ENCODE results near the gene JAZF1. TPM values are rescaled to one million over a fixed set of nuclear protein-coding genes. Genes with fewer than 3 reads are reported as not detected.

Gene JAZF1
- total RNA-seq, 1 experiment from 2014 or later = not detected

DNA sequence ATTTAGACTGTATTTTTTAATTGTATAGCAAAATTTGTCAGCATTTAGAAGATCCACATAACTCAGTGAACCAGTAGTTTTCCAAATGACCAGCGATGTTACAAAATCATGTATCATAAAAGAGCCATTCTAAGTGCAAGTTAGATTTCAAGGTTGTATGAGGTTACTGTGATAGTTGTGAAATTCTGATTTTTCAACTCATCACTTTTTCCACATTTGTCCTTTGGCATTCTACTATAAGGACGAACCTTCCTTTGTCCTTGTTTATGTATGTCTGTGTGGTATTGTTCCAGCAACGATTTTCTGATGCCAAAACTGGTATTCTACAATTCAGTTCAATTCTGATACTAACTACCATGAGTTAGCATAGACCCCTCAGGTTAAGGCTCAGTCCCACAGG, 376.5 kb downstream of the JAZF1 start:
- no peak for DNase-seq (ENCODE audit: low spot score)
- in situ Hi-C loops (cut with HindIII; ENCODE audit: low sequenced_read_pairs) = no loop called here

DNA sequence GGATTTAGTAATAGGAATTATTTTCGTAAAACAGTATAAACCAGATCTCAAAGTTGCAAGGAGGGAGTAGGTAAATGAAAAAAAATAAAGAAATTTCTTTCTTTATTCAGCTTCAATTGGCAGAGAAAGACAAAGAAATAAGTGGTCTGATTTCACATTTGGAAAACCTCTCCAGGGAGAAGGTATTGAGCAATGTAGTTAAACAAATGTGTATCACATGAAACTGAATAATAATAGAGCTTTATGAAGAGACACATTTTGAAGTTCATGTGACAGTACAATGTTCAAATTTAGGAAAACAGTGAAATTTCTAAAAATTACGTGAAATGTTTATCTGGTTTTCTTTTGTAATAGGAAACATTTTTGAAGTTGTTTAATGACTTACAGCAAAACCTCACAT, 377.6 kb downstream of the JAZF1 start:
- in situ Hi-C loops (cut with HindIII; ENCODE audit: low sequenced_read_pairs) = no loop called here
- DNase-seq (ENCODE audit: low spot score) = no peak

DNA sequence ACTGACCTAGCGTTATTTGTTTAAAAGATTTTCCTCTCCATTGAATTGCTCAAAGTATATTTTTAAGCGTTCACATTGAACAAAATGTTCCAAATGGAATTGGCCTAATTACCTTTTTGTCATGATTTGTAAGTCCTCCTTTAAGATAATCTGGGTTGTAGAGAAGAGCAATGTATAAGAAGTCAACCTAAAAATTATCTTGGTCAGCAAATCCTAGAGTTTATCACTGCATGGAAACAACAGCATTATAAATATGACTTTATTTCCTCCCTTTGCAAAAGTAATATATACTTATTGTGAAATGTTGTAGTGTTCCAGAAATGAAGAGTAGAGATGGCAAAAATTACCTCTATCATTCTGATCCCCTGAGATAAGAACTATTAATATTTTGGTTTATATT, 381.4 kb downstream of the JAZF1 start:
- in situ Hi-C loops (cut with HindIII; ENCODE audit: low sequenced_read_pairs) = no loop called here
- no peak for DNase-seq (ENCODE audit: low spot score)

DNA sequence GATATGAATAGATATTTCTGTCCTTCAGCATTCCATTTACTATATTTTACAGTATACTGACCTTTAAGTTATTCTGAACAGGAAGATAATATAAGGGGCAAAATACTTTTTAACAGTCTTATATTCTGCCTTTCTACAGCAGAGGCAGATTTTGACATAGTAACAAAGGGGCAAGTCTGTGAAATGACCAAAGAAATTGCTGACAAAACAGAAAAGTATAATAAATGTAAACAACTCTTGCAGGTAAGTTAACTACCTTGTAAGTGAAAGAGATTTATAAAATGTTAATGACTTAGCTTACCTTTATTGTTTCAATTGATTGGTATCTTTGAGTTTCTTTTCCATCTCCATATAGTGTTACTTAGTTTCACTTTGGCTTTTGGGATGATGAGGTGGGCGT, 384.6 kb downstream of the JAZF1 start:
- no peak for DNase-seq (ENCODE audit: low spot score)
- in situ Hi-C loops (cut with HindIII; ENCODE audit: low sequenced_read_pairs) = no loop called here

DNA sequence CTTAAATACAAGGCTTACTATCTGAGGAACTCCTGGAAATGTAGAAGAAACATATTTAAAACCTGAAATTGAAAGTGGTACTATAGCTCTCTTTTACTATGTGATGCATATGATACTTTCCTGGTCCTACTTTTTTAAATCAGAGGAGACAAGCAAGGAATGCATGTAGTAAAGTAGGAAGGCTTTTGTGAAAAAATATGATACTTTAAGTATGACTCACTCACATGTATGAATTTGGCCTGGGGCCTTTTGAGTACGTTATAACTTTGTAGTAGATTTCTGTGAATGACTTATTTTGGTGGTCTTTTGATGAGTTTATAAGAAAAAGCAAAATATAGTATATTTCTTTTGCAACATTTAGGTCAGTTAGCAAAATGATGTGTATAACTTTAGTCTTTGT, 386.8 kb downstream of the JAZF1 start:
- no peak for DNase-seq (ENCODE audit: low spot score)
- in situ Hi-C loops (cut with HindIII; ENCODE audit: low sequenced_read_pairs) = no loop called here

DNA sequence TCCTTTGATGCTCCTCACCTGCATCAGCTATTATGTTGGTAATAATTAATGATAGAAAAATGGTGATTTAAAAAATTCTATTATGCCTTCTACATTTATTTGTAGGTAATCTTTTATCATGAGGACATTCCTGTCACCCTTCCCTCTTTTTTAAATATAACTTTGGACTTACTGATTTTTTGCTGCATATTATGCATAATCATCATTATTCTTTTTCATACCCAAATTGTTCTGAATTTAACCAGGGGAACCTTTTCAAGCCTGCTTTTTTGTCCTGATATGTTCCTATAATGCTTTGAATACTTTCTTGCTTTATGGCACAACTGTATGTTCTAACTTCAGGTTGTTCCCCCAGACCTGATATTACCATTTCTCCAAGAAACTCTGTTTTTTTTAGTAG, 392.2 kb downstream of the JAZF1 start:
- DNase-seq (ENCODE audit: low spot score) = no peak
- in situ Hi-C loops (cut with HindIII; ENCODE audit: low sequenced_read_pairs) = no loop called here

DNA sequence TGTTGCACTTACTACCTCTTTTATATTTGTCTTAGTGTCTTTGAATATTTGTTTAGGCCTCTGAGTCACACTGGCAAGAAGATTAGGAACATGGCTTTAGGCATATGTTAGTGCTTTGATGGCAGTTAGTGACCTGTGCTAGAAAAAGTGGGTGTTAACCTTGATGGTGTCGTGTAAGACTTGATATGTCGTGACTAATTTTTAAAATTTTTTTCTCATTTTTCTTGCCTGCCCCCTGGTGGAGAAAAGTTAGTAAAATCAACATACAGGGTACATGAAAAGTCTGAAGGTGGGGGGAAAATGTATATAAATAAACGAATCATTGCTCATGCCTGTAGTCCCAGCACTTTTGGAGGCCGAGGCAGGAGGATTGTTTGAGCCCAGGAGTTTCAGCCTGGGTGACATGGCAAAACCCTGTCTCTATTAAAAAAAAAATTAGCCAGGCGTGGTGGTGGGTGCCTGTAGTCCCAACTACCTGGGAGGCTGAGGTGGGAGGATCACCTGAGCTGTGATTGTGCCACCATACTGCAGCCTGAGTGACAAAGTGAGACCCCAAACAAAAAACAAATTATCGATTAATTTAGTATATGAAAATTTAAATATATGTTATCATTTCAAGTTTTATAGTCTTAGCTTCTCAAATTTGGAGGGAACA, 396.1 kb downstream of the JAZF1 start:
- in situ Hi-C loops (cut with HindIII; ENCODE audit: low sequenced_read_pairs) = no loop called here
- peak; percentile 15 for DNase-seq (ENCODE audit: low spot score)

DNA sequence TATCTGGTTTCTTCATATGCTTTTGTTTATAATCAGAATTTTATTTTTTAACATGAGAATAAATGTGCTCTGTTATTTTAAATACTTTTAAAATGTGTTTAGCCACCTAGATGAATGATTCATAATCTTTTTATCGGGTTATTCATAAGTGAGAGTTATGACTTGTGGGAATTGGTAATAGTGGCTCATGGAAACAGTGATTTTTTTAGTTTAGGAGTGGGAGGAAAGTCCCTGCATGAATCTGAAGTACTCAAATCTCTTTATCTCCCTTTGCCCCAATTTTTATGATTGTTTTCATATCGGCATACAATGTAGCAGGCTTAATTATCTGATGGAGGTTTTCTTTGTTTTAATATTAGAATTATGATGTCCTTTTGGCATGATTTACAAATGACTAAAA, 397.7 kb downstream of the JAZF1 start:
- no peak for DNase-seq (ENCODE audit: low spot score)
- in situ Hi-C loops (cut with HindIII; ENCODE audit: low sequenced_read_pairs) = no loop called here

DNA sequence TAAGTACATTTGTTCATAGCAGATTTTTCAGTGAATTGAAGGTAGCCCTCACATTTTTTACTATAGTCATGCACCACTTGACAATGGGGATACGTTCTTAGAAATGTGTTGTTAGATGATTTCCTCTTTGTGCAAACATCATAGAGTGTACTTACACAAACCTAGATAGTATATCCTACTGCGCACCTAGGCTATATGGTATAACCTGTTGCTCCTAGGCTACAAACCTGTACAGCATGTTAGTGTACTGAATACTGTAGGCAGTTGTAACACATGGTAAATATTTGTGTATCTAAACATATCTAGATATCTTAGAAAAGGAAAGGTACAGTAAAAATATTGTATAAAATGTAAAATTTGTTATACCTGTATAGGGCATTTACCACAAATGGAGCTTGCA, 399.4 kb downstream of the JAZF1 start:
- in situ Hi-C loops (cut with HindIII; ENCODE audit: low sequenced_read_pairs) = no loop called here
- DNase-seq (ENCODE audit: low spot score) = no peak

Other genes starting within 250 kb of the JAZF1 start
- 0.12 and 0.20 TPM in 2 replicates for gene CREB5, start 231.7 kb upstream of the JAZF1 start, total RNA-seq (2014; rRNA removed; shearing (Covaris generic))

Measured in G401 (cell line).